SK-N-SH treated with all-trans-retinoic acid at 6 μM for 48 hours (cell line): Measurements from ENCODE around the gene CDT1.

Experiments
- ATAC-seq: fragments of 200-7000 bp; cut with Tn5 transposase; 3 replicates; pipeline ENCODE4 v1.9.1; 2020; ENCODE audit warnings: mild to moderate bottlenecking, moderate library complexity
- ARNTL ChIP-seq: fragments of 450-650 bp; formaldehyde crosslinking; IDR thresholded peaks from 2 replicates; pipeline ENCODE4 v1.5.0; 2020; ENCODE audit warnings: low read depth, mild to moderate bottlenecking, moderate library complexity, borderline replicate concordance
- BACH2 ChIP-seq: fragments of 250-450 bp; sonication (Bioruptor Pico); IDR thresholded peaks from 2 replicates; pipeline ENCODE4 v1.9.0; 2021; ENCODE audit warnings: mild to moderate bottlenecking, borderline replicate concordance
- CSDC2 ChIP-seq: fragments of 250-450 bp; sonication (Bioruptor Pico); IDR thresholded peaks from 2 replicates; pipeline ENCODE4 v1.5.0; 2020; ENCODE audit warnings: mild to moderate bottlenecking, moderate library complexity
- OSR1 ChIP-seq: fragments of 250-450 bp; sonication (Bioruptor Pico); IDR thresholded peaks from 2 replicates; pipeline ENCODE4 v1.8.0; 2022; ENCODE audit warnings: moderate library complexity, mild to moderate bottlenecking, inconsistent platforms
- PPARA ChIP-seq: fragments of 250-450 bp; sonication (Bioruptor Pico); IDR thresholded peaks from 2 replicates; pipeline ENCODE4 v1.5.0; 2020; ENCODE audit warnings: mild to moderate bottlenecking, borderline replicate concordance
- RARB ChIP-seq: fragments of 250-450 bp; sonication (Bioruptor Pico); IDR thresholded peaks from 2 replicates; pipeline ENCODE4 v1.8.0; 2021; ENCODE audit warnings: mild to moderate bottlenecking, moderate library complexity
- TCF4 ChIP-seq: fragments of 250-450 bp; sonication (Bioruptor Pico); IDR thresholded peaks from 2 replicates; pipeline ENCODE4 v1.8.0; 2021; ENCODE audit warnings: mild to moderate bottlenecking, moderate library complexity, borderline replicate concordance
- TOX ChIP-seq: fragments of 250-450 bp; sonication (Bioruptor Pico); IDR thresholded peaks from 2 replicates; pipeline ENCODE4 v1.8.0; 2021; ENCODE audit warnings: mild to moderate bottlenecking, moderate library complexity, borderline replicate concordance
- ZC3H10 ChIP-seq: fragments of 250-450 bp; sonication (Bioruptor Pico); IDR thresholded peaks from 2 replicates; pipeline ENCODE4 v1.5.1; 2021; ENCODE audit warnings: mild to moderate bottlenecking, moderate library complexity
- ZFP3 ChIP-seq: fragments of 250-450 bp; sonication (Bioruptor Pico); IDR thresholded peaks from 2 replicates; pipeline ENCODE4 v1.5.0; 2020; ENCODE audit warnings: mild to moderate bottlenecking, moderate library complexity
- ZNF565 ChIP-seq: fragments of 450-650 bp; formaldehyde crosslinking; conservative IDR thresholded peaks from 2 replicates; pipeline ENCODE4 v1.5.0; 2020; ENCODE audit warnings: low read depth, mild to moderate bottlenecking, moderate library complexity
- ZNF70 ChIP-seq: fragments of 450-650 bp; formaldehyde crosslinking; IDR thresholded peaks from 2 replicates; pipeline ENCODE4 v1.5.0; 2020; ENCODE audit warnings: mild to moderate bottlenecking, moderate library complexity
- TF ChIP-seq, protein P1 (sequence below): fragments of 250-450 bp; sonication (Bioruptor Pico); IDR thresholded peaks from 2 replicates; pipeline ENCODE4 v1.8.0; 2021; ENCODE audit warnings: low read depth, mild to moderate bottlenecking, moderate library complexity, borderline replicate concordance
- TF ChIP-seq, protein P2 (sequence below): fragments of 250-450 bp; sonication (Bioruptor Pico); IDR thresholded peaks from 2 replicates; pipeline ENCODE4 v1.5.1; 2021; ENCODE audit warnings: mild to moderate bottlenecking, moderate library complexity
- TF ChIP-seq, protein P3 (sequence below): fragments of 250-450 bp; sonication (Bioruptor Pico); IDR thresholded peaks from 2 replicates; pipeline ENCODE4 v1.8.0; 2020; ENCODE audit warnings: mild to moderate bottlenecking, moderate library complexity, borderline replicate concordance

CDT1 gene

DNA sequence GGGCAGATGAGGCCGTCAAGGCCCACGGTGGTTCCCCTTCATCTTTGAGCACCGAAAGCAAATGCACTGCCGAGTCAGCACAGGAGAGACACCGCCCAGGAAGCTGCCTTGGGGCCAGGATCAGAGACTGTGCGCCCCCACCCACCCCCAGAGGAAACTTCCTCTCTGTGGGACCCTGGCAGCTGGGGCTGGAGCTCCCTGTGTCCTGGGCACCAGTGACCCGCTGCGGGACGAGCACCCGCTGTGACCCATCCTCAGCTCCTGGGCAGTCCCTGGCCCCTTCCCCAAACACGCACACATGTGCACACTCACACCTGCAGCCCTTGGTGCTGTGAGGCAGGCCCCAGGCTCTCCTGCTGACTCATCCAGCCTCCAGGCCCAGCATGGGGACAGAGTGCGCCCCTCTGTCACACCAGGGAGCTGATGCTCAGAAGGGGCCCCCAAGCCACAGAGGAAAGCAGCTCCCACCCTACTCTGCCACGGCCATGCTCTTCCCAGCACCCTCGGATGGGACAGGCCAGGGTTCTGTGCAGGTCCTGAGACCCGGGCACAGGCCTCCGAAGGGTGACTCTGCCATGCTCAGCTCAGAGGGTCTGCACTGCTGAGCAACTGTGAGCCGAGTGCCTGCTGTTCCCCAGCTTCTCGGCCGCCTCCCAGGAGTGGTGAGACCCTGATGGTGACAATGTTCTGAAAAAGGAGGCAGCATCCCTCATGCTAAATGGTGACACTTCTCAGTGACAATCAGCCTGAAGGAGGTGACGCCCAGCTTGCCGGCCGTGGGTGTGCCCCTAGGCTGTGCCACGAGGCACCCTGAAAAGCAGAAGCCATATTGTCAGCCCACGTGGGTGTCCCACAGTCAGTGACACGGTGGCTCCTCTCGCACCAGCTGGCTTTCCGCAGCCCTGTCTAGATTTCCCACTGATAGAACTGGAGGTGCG, 22.2 kb upstream of the CDT1 start (continued):
- TF ChIP-seq ZNF70 (CRISPR knock-in tag) (no peak), ARNTL (CRISPR knock-in tag) (no peak), CSDC2 (CRISPR knock-in tag) (no peak), RARB (CRISPR knock-in tag) (no peak), OSR1 (CRISPR knock-in tag) (no peak), ZNF565 (no peak), ZFP3 (no peak)
- TF ChIP-seq, protein P1, sequence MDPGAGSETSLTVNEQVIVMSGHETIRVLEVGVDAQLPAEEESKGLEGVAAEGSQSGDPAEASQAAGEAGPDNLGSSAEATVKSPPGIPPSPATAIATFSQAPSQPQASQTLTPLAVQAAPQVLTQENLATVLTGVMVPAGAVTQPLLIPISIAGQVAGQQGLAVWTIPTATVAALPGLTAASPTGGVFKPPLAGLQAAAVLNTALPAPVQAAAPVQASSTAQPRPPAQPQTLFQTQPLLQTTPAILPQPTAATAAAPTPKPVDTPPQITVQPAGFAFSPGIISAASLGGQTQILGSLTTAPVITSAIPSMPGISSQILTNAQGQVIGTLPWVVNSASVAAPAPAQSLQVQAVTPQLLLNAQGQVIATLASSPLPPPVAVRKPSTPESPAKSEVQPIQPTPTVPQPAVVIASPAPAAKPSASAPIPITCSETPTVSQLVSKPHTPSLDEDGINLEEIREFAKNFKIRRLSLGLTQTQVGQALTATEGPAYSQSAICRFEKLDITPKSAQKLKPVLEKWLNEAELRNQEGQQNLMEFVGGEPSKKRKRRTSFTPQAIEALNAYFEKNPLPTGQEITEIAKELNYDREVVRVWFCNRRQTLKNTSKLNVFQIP (CRISPR knock-in tag): no peak
- TF ChIP-seq, protein P2, sequence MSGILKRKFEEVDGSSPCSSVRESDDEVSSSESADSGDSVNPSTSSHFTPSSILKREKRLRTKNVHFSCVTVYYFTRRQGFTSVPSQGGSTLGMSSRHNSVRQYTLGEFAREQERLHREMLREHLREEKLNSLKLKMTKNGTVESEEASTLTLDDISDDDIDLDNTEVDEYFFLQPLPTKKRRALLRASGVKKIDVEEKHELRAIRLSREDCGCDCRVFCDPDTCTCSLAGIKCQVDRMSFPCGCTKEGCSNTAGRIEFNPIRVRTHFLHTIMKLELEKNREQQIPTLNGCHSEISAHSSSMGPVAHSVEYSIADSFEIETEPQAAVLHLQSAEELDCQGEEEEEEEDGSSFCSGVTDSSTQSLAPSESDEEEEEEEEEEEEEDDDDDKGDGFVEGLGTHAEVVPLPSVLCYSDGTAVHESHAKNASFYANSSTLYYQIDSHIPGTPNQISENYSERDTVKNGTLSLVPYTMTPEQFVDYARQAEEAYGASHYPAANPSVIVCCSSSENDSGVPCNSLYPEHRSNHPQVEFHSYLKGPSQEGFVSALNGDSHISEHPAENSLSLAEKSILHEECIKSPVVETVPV (CRISPR knock-in tag): no peak

DNA sequence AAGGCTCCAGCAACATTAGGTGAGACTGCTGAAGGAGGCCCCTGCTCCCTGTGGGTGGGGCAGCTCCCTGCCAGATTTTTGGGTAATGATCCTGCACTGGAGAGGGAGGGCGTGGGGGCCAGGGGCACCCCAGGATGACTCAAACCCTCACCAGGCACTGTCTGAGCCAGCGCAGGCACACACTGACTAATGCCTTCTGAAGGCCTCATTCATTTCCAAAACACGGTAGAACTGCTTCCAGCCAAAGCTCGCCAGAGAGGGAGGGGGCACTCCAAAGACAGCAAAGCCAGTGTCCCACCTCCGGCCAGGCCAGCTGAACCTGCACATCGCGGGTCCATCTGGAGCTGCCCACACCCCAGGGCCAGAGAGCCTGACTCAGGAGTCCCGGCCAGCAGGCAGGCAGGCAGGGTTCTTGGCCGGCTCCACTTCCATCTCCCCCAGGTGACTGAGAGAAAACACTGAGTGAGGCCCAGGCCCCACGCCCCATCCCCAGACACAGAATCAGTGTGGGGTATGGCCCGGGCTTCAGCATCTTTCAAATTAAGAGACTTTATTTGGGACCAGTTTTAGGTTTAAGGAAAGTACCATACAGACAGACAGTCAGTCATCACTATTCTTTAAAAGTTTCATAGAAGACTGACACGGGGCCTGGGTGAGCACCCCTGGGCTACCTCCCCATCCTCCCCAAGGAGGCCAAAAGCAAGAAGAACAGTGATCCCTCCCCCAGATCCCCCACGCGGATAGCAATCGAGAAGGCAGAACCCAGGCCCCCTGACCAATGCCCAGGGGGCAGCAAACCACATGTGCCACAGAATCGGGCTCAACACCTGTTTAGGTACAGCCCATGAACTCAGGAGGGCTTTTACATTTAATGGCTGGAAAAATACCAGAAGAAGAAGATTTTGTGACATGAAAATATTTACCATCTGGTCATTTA, 20.9 kb upstream of the CDT1 start:
- TF ChIP-seq, protein P3, sequence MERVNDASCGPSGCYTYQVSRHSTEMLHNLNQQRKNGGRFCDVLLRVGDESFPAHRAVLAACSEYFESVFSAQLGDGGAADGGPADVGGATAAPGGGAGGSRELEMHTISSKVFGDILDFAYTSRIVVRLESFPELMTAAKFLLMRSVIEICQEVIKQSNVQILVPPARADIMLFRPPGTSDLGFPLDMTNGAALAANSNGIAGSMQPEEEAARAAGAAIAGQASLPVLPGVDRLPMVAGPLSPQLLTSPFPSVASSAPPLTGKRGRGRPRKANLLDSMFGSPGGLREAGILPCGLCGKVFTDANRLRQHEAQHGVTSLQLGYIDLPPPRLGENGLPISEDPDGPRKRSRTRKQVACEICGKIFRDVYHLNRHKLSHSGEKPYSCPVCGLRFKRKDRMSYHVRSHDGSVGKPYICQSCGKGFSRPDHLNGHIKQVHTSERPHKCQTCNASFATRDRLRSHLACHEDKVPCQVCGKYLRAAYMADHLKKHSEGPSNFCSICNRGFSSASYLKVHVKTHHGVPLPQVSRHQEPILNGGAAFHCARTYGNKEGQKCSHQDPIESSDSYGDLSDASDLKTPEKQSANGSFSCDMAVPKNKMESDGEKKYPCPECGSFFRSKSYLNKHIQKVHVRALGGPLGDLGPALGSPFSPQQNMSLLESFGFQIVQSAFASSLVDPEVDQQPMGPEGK (CRISPR knock-in tag): peak; percentile 49; the same call in 1 of the 2 replicates
- TF ChIP-seq OSR1 (CRISPR knock-in tag): no peak
- TF ChIP-seq BACH2 (CRISPR knock-in tag): no peak
- TF ChIP-seq PPARA: no peak

DNA sequence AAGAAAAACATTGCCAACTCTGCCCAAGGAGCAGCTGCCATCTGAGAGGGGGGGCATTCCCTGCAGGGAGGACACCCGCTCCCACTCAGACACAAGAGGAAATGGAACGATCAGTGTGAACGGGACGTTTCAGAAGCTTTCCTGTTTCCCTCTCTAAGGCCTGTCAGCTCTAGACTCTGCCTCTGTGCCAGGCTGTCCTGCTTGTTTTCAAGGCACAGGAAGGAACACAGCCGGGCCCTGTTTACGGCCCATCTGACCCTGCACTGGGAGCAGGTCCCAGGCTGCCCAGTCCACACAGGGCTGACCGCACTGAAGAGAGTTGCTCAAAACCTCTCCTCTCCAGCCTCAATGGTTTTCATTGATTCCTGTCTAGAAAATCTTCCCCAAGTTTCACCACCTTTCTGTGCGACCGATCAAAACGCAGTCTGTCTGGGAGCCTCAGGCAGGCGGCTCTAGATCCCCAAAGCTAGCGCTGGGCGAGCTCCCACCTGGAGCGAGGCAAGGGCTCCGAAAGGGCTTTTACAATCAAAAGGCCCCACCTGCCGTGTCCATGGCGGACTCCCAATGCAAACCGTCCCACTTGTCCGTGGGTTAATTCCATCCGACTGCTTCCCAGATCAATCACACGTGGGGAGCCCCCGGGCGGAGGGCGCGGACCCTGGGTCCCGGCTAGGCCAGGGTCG, 20.1 kb upstream of the CDT1 start:
- no peak for TF ChIP-seq TCF4
- TF ChIP-seq OSR1 (CRISPR knock-in tag): no peak
- no peak for TF ChIP-seq ZC3H10 (CRISPR knock-in tag)
- TF ChIP-seq, protein P1 (CRISPR knock-in tag): no peak
- TF ChIP-seq, protein P2 (CRISPR knock-in tag): no peak
- TF ChIP-seq RARB (CRISPR knock-in tag): no peak
- no peak for TF ChIP-seq TOX (CRISPR knock-in tag)
- peak; percentile 45 for ATAC-seq

More for the DNA sequence above, 20.9 kb upstream of the CDT1 start:
- ATAC-seq: peak; percentile 58
